Measurements from ENCODE around the gene DHCR7.

DNA sequence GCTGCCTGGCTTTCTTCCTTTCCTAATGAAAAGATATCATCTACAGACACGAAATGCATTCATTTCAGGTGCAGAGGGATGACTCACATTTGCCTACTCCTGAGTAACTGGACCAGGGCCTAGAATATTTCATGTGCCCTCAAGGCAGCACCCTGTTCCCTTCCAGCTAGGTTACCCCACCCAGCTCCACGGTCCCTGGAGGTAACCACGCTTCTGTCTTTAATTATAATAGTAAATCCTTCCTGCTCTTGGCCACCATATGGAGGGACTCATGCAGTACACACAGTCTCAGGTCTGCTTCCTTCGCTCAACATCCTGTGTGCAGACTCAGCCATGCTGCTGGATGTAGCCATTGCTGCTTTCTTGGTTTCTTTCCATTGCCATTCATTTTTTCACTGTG is 22.3 kb downstream of the DHCR7 start:
- TF ChIP-seq POLR2A (IDR thresholded peaks at IDR 0.05), result no peak
- TF ChIP-seq, protein P1, sequence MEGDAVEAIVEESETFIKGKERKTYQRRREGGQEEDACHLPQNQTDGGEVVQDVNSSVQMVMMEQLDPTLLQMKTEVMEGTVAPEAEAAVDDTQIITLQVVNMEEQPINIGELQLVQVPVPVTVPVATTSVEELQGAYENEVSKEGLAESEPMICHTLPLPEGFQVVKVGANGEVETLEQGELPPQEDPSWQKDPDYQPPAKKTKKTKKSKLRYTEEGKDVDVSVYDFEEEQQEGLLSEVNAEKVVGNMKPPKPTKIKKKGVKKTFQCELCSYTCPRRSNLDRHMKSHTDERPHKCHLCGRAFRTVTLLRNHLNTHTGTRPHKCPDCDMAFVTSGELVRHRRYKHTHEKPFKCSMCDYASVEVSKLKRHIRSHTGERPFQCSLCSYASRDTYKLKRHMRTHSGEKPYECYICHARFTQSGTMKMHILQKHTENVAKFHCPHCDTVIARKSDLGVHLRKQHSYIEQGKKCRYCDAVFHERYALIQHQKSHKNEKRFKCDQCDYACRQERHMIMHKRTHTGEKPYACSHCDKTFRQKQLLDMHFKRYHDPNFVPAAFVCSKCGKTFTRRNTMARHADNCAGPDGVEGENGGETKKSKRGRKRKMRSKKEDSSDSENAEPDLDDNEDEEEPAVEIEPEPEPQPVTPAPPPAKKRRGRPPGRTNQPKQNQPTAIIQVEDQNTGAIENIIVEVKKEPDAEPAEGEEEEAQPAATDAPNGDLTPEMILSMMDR (IDR thresholded peaks at IDR 0.05), result no peak

Measured in Peyer's patch (tissue), 4 donors.